Stimulated activated CD8-positive, alpha-beta memory T cell treated with anti-CD3 and anti-CD28 coated beads, Interleukin-15, amount 100 ng/mL, for 4 hours (primary cell): ENCODE data around the gene KCNK4.
"Not testable (repeated sequence)": the region's sequence is repeated elsewhere in the genome, so short reads cannot be mapped to it uniquely, and the experiment has no call there.

Source experiments
- DNase-seq, 2 donors: peaks; one replicate each; pipeline ENCODE4 v3.0.0-alpha.2; 2020; ENCODE audit warnings: low read depth in 2 of 2

The KCNK4 gene

DNA sequence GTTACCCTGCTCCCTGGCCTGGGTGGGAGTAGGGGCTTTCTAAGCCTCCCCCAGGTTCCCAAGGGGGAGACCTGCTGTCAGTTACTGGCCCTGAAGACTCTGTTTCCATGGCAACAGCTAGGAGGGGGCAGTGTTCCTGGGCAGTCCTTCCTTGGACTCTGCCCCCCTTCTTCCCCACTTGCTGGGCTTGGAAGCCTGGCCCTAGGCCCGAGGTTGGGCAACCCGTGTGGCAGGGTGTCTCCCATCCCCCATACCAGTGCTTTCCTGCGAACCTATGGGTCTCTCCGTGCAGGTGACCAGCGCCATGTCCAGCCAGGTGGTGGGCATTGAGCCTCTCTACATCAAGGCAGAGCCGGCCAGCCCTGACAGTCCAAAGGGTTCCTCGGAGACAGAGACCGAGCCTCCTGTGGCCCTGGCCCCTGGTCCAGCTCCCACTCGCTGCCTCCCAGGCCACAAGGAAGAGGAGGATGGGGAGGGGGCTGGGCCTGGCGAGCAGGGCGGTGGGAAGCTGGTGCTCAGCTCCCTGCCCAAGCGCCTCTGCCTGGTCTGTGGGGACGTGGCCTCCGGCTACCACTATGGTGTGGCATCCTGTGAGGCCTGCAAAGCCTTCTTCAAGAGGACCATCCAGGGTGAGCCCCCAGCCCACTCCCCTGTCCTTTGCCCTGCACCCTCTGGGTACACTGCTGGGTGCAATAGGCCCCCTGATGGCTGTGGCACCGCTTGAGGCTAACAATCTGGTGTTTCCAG is 15.9 kb downstream of the KCNK4 start:
- no peak for DNase-seq

- DNase-seq = not testable (repeated sequence)
Observed at GRCh38 chr11:64307795-64308194, 16.7 kb downstream of the KCNK4 start.

GRCh38 chr11:64312947-64313346 is 21.8 kb downstream of the KCNK4 start:
- DNase-seq = no peak

- no peak for DNase-seq
Observed at GRCh38 chr11:64313491-64314145, 22.5 kb downstream of the KCNK4 start.

GRCh38 chr11:64314146-64314804 is 23.2 kb downstream of the KCNK4 start:
- no peak for DNase-seq

DNA sequence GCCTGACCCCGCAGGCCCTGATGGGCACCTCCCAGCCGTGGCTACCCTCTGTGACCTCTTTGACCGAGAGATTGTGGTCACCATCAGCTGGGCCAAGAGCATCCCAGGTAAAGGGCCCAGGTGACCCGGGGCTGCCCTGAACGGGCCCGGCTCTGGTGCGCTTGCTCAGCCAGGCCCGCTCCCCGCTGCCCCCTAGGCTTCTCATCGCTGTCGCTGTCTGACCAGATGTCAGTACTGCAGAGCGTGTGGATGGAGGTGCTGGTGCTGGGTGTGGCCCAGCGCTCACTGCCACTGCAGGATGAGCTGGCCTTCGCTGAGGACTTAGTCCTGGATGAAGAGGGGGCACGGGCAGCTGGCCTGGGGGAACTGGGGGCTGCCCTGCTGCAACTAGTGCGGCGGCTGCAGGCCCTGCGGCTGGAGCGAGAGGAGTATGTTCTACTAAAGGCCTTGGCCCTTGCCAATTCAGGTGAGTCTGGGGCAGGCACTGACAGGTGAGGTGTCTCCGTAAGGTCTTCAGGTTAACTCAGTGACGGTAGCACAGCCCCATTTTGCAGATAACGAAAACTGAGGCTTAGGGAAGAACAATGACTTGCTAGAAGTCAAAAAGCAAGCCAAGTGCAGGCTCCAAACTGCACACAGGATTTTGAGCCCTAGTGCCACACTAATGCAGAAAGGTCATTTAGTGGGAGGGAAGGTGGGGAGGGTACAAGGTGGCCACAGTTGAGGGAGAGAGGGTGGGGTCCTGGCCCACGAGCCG is 23.9 kb downstream of the KCNK4 start:
- no peak for DNase-seq

GRCh38 chr11:64315667-64316526 is 24.8 kb downstream of the KCNK4 start:
- DNase-seq = not testable (repeated sequence)

GRCh38 chr11:64316672-64317324 is 25.7 kb downstream of the KCNK4 start:
- no peak for DNase-seq

DNA sequence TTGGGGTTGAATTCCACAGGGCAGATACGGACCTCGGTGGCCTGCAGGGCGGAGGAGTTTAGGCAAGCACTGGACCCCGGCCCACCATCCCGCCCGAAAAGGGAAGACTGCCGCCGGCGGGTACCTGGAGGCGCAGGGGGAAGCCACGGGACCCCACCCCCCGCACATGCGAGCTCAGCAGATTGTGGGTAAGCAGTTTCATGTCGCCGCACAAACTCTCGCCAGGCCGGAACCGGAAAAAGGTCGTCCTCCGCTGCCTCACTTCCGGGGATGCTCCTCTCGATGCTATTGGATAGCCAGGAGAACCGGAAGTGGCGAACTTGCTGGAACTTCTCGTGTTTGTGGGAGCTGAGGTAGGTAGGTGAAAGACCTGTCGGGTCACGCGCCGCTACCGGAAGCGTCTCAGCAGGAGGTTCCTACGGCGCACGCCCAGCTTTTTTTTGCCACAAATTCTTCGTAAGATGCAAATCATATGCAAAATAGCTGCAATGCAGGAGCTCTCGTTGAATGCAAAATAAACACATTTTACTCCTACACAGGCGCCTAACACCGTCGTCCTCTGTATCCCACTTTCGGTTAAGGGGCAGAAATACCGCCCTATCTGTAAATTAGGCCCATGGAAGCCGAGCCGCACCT is 26.3 kb downstream of the KCNK4 start, which contains the start of gene TRMT112:
Gene TRMT112 (minus strand): TSS at position 235 of the 636 bp plus-strand sequence. CDS start 33 bp downstream, at position 202.
- DNase-seq = peak; percentile 85 to 96

DNA sequence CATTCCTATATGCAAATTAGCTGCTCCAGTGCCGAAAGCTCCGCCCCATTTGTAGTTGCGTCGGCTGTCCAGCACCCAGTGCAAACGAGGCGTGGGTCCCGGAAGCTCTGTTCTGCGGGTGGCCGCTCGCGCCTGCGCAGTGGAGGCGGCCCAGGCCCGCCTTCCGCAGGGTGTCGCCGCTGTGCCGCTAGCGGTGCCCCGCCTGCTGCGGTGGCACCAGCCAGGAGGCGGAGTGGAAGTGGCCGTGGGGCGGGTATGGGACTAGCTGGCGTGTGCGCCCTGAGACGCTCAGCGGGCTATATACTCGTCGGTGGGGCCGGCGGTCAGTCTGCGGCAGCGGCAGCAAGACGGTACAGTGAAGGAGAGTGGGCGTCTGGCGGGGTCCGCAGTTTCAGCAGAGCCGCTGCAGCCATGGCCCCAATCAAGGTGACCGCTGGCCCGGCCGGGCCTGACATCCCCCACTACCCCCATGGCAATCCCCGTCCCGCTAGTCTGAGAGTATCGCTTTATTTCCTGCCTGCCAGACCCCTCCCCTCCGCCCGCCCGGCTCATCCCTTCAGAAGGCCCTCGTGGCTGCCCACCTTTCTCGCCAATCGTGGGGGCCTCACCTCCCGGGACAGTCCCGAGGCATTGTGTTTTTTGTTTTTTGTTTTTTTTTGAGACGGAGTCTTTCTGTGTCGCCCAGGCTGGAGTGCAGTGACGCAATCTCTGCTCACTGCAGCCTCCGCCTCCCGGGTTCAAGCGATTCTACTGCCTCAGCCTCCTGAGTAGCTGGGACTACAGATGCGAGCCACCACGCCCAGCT is 27.1 kb downstream of the KCNK4 start, which contains the start of gene PRDX5:
Gene PRDX5 (plus strand): TSS at position 161 of the 805 bp plus-strand sequence. CDS start 95 bp downstream, at position 256.
- peak; percentile 88 to 92 for DNase-seq

GRCh38 chr11:64318766-64319761 is 28.0 kb downstream of the KCNK4 start:
- DNase-seq = no peak

- no peak for DNase-seq
Observed at GRCh38 chr11:64320556-64320955, 29.5 kb downstream of the KCNK4 start.

DNA sequence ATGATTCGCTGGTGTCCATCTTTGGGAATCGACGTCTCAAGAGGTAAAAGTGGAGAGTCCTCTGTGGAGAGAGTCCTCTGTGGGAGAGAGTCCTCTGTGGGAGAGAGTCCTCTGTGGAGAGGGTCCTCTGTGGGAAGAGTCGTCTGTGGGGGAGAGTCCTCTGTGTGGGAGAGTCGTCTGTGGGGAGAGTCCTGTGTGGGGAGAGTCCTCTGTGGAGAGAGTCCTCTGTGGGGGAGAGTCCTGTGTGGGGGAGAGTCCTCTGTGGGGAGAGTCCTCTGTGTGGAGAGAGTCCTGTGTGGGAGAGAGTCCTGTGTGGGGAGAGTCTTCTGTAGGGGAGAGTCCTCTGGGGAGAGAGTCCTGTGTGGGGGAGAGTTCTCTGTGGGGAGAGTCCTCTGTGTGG is 29.9 kb downstream of the KCNK4 start:
- no peak for DNase-seq

GRCh38 chr11:64321533-64321932 is 30.4 kb downstream of the KCNK4 start:
- DNase-seq = no peak

DNA sequence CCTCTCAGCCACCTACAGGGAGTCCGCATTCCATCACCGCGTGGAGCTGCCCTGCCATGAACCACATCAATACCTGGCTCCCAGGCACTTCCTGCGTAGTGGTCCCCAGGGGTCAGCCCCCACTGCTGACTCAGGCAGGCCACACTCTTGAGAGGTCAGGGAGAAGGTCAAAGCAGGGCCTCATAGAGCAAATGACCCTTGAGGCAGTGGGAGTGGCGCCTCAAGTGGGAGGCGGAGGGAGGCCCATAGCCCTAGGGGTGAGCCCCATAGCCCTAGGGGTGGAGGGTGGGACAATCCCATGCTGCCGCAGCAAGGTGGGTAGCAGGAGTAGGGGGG is 31.8 kb downstream of the KCNK4 start:
- DNase-seq = no peak

- no peak for DNase-seq
Observed at GRCh38 chr11:64323373-64323772, 32.3 kb downstream of the KCNK4 start.

DNA sequence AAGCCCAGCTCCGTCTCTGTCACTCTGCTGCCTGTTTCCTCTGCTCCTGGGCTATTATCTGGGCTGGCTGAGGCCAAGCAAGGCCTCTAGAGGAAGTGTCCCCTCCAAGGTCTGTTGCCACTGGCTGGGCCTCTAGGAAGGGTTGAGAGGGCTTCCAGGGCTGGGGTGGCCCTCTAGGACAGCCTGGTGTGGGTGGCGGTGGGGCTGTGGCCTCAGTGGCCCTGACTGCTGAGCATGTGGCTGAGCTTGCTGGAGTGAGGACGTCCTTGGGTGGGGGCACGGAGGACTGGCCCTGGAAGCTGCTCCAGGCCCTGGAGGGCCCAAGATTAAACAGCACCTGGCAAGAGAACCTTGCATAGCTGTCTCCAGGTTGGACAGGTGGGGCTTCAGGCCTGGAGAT is 32.9 kb downstream of the KCNK4 start:
- DNase-seq = not testable (repeated sequence)
